IPS DF 4.7 (cell line): Measurements from ENCODE around the gene RIF1.
"Not testable (repeated sequence)": the region's sequence is repeated elsewhere in the genome, so short reads cannot be mapped to it uniquely, and the experiment has no call there.

ENCODE experiments used
- DNase-seq: peaks from one replicate; pipeline ENCODE4 v3.0.0-alpha.2; 2013; ENCODE audit warnings: low spot score; ENCODE audit errors: extremely low read depth

The RIF1 gene

DNA sequence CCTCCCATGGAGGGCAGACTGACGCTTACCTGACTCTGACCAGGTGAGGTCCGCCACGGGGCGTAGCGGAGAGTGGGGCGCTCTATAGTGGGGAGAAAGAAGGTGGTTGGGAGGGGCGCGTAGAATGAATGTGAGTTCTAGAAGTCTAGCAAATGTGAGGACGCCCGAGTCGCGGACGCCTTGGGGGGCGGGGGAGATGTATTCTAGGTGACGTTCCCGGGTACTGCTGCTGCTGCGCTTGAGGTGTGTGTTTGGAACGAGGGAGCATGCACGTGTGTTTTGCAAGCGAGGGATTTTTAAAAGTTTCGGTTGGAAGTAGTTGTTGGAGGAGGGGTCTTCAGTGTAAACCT lies 758 bp downstream of the RIF1 start:
- no peak for DNase-seq

DNA sequence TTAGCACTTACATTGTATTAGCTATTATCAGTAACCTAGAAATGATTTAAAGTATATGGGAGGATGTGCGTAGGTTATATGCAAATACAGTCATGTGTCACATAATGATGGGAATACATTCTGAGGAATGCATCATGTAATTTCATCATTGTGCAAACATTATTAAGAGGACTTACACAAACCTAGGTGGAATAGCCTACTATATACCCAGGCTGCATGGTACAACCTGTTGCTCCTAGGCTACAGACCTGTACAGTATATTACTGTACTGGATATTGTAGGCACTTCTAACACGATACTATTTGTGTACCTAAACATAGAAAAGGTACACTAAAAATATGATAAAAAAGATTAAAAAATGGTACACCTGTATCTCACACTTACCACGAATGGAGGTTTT lies 7.9 kb downstream of the RIF1 start:
- DNase-seq = no peak

DNA sequence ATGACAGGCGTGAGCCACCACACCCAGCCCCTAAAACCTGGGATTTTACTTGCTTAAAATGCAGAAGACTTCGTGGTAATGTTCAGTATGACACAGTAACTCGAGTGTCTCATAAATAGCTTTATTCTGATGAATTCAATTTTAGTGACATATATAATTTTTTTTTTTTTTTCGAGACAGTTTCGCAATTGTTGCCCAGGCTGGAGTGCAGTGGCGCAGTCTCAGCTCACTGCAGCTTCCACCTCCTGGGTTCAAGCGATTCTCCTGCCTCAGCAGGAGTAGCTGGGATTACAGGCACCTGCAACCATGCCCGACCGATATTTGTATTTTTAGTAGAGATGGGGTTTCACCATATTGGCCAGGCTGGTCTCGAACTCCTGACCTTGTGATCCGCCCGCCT lies 12.0 kb downstream of the RIF1 start:
- DNase-seq = not testable (repeated sequence)

DNA sequence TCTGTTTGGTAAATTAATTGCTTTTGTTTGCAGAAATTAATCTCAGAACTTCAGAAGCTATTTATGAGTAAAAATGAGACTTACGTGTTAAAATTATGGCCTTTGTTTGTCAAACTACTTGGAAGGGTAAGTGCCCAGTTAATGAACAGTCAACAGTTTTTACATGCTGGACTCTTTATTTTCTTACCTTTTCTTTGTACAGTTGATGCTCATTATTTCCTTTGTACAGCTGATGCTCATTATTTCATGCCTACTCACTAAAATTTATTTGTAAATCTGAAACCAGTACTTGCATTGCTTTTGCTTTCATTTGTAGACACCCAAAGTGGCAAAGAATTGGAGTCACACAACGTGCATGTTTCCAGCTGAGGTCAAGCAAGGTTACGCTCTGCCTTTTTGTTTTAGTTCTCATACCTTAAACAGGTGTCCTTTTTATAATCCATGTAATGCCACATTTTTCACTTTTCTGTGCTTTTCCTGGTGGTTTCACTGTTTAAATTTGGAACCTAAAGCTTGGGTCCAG lies 13.3 kb downstream of the RIF1 start:
- DNase-seq = no peak

DNA sequence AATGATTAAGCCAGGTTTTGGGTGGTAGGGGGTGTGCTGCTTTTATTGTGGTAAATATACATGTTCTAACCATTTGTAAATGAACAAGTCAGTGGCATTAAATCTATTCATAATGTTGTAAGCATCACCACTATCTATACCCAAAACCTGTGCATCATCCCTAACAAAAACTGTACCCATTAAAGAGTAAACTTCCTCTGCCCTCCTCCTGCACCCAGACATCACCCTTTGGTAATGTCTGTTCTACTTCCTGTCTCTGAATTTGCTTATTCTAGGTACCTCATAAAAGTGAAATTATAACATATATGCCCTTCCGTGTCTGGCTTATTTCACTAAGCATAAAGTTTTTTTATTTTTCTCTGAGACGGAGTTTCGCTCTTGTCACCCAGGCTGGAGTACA lies 14.1 kb downstream of the RIF1 start:
- DNase-seq = no peak

DNA sequence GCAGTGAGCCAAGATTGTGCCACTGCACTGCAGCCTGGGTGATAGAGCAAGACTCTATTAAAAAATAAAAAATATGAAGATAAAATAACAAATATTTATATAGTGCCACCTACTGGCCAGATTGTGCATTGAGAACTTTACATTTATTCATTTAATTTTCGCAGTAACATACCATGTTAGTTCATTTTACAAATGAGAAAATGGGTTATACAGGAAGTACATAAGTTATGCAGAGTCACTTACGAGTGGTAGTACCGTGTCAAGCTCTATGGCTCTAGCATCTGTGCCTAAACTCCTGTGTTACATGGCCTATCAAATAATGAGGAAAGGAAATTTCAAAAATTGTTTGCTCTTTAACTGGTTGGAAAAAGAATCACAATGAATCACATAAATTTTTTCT lies 27.9 kb downstream of the RIF1 start:
- DNase-seq = no peak

DNA sequence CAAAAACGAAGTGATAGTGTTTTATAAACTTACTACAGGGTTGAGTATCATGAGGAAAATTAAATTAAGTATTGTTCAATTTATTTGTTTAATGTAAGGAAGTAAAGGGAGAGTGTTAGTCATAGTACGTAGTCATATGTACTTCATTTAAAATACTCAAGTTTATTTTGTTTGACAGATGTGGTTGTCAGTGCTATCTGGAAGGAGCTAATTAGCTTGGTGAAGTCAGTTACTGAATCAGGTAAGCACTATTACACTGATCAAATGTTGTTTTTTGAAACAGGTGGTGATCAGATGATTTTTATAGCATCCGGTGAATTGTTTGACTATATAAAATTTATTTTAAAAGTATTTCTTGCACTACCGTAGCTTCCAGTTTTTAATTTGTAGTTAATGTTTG lies 28.8 kb downstream of the RIF1 start:
- no peak for DNase-seq

DNA sequence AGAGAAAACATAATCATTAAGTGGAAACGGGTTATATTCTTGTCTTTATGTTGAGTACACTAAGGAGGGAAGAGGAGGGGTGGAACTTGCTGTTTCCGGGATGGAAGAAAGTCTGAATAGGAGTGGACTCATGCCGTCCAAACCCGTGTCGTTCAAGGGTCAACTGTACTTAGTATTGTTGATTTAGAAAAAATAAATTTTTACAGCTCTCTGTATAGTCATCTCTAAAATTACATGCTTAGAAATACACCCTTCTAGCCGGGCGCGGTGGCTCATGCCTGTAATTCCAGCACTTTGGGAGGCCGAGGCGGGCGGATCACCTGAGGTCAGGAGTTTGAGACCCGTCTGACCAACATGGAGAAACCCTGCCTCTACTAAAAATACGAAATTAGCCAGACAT lies 29.4 kb downstream of the RIF1 start:
- DNase-seq = no peak

DNA sequence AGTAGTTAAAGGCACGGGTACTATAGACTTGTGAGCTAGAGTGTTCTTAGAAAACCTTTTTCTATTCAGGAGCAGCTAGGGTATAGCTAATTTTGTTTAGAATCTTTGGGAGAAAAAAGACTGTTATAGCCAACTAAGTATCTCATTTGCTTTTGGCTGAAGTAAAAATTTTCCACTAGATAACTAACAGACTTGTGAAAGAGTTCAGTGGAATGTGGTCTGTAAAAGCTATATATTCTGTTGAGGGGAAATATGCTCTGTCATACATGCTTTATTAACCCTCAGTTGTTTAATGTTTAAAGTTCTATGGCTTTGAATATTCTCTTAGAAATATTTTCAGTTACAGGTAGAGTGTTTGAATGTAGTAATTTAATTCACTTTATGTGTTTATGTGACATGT lies 49.7 kb downstream of the RIF1 start:
- DNase-seq = no peak

DNA sequence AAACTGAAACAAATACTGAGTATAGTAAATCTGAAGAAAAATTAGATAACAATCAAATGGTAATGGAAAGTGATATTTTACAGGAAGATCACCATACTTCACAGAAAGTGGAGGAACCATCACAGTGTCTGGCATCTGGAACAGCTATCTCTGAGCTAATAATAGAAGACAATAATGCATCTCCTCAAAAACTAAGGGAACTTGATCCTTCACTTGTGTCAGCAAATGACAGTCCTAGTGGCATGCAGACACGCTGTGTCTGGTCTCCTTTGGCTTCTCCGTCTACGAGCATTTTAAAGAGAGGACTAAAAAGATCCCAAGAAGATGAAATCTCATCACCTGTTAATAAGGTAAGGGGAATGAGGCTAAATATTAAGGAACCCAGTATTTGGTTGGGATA lies 56.1 kb downstream of the RIF1 start:
- no peak for DNase-seq

DNA sequence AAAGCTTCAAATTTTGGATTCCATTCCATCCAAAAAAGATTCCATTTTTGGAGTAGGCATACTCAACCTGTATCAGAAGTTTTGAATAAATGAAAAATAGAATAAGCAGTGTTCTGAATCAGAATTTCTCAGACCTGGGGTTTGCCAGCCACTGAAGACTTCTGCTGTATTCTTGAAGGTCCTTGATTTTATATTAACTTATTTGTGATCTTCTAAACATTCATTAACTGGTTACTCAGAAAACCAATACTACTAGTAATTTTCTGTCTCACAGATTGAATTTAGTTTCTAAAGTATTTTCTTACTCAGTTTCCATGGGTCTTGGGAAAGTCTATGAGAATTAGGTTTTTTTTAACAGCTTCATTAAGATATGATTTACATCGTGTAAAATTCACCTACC lies 60.9 kb downstream of the RIF1 start:
- DNase-seq = no peak

DNA sequence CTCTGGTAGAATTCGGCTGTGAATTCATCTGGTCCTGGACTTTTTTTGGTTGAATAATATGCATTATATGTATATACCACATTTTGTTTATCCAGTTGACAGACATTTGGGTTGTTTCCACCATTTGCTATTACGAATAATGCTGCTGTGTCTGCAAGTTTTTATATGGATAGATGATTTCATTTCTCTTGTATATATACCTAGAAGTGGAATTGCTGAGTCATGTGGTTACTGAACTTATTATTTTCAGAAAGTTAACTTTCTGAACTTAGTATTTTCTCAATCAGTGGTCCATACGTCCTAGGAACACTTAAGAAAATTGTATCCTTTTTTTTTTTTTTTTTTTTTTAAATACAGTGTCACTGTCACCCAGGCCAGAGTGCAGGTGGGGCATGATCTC lies 63.3 kb downstream of the RIF1 start:
- DNase-seq = no peak

DNA sequence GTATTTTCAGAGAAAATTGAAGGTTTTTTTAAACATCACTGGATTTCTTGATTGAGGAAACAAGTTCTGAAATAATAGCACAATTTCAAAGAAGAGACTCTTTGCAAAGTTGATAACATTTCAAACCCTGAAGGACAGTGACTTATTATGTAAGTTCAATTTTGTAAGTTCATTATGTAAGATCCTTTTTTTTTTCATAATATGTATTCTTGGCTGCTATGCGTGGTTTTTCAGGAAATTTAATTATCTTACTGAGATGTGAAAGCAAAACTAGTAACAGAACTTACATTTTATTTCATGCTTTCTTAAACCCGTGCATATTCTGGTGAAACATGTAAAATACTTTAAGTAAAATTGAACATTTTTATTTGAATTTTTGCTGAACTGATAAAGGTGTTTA lies 65.4 kb downstream of the RIF1 start:
- no peak for DNase-seq

DNA sequence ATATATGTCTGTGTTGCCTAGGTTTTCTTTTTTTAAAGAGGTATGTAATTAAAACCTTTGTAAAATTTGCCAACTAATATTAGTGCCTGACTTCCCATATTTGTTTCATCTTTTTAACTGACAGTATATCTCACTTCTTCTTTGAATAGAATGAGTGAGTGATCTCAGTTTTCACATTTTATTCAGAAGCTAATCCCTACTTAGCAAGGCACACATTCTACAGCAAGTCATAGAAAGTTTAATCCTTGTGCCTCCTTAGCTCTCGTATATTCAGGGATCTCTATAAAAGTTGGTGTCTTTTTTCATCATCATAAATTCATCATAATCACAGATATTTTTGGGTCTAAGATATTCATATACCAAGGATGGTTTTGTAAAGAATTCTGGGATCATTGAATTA lies 66.6 kb downstream of the RIF1 start:
- no peak for DNase-seq

DNA sequence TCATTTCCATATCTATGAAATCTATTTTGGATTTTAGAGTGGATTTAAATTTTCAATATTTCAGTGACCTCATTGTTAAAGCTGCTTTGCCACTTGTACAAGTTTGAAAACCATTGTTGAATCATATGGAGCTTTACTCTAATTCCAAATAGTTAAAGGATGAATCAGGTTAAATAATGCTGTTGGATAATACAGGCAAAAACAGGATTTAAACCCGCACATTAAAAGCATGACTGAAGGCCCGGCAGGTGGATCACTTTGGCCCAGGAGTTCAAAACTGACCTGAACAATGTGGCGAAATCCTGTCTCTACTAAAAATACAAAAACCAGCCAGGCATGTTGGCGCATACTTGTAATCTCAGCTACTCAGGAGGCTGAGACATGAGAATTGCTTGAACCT lies 68.3 kb downstream of the RIF1 start:
- DNase-seq = no peak

DNA sequence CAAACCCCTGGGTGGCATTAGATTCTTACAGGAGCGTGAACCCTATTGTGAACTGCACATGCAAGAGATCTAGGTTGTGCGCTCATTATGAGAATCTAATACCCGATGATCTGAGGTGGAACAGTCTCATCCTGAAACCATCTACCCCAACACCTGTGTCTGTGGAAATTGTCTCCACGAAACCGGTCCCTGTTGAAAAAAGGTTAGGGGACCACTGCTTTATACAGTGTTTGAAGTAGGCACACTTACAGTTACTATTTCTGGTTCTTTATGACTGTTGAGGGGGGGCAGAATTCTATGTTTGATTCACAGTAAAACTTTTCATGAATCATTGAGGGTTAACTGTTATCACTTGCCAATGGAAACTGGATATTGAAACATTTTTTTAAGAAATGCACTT lies 72.0 kb downstream of the RIF1 start:
- no peak for DNase-seq

DNA sequence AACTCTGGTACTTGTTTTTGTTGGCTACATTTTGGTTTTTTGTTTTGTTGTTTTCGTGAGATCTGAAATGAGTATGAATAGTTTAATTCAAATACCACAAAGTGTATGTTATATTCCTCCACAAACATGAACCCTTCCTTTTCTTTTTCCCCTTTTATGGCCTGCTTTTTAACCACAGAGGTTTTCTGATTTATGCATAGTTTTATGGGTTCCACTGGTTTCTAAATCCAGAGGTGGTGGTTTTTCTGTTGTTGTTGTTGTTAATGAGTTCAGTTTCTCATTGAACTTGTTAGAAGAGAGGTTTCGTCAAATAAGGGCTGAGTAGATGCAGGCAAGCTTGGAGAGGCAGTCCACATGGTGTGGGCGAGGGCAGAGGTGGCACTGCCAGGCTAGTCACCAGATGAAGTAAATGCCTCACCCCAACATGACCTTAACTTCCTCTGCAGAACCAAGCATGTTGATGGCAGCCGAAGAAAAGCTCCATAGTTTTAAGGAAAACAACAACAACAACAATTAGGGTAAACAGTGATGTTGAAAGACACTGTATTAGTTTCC lies 72.5 kb downstream of the RIF1 start:
- DNase-seq = no peak

DNA sequence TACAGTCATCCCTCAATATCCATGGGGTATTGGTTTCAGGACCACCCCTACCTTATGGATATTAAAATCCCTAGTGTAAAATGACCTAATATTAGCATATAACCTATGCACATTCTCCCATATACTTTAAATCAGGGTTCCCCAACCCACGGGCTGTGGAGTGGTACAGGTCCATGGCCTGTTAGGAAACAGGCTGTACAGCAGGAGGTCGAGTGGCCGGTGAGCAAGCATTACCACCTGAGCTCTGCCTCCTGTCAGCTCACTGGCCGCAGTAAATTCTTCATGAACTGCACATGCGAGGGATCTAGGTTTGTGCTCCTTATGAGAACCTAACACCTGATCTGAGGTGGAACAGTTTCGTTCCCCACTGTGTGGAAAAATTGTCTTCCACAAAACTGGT lies 73.8 kb downstream of the RIF1 start:
- no peak for DNase-seq

DNA sequence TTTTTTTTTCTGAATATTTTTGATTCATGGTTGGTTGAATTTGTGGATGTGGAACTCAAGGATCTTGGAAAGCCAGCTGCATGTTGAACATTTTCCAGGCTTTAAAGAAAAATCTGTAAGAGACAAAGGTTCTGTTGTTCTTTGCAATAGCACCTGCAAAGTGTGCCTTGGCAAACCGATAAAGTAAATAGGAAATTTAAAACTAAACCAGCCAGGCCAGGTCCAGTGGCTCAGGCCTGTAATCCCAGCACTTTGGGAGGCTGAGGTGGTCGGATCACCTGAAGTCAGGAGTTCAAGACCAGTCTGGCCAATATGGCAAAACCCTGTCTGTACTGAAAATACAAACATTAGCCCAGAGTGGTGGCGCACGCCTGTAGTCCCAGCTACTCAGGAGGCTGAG lies 74.4 kb downstream of the RIF1 start:
- no peak for DNase-seq

DNA sequence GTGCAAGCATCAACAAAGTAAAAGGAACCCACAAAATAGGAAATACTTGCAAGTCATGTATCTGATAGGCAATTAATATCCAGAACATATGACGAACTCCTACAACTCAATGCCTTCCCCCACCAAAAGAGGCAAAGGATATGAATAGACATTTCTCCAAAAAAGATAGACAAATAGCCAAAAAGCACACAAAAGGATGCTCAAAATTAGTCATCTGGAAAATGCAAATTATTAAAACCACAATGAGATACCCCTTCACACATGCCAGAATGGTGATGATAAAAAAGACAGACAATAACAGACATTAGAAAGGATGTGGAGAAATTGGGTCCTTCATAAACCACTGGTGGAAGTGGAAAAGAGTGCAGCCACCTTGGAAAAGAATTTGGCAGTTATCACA lies 76.4 kb downstream of the RIF1 start:
- DNase-seq = no peak

DNA sequence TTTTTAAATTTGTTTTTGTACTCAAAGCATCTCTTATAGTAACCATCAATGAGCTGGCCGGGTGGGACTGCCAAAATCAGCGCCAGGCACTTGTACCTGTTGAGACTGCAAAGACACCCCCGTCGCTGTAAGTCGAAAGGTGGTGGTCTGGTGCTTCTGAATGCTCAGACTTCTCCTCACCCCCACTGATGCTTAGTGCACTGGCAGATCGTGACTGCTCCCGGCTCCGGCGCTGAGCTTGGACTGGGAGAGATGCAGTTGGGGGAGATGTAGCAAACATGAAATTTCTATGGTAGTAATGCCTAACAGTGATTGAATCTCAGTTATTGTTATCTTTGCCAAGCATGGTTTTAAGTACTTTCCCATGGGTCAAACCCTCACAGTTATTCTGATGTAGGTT lies 80.6 kb downstream of the RIF1 start:
- no peak for DNase-seq

DNA sequence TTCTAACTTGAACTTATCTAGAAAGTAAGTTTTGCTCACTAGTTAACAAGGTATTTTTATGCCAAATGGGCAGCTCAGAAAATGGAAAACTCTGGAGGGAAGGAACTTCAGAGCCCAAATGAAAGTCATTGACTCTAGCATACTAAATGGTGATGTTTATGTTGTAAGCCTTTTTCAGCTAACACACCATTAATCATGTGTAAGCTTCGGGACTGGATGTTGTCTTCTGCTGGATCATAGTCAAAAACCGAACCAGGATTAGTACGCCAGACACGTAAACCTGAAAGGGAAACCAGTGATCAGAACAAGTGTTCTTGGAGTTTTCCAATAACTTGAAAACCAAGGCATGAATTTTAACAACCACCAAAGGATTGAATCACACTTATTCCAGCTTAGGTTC lies 81.8 kb downstream of the RIF1 start:
- DNase-seq = no peak

DNA sequence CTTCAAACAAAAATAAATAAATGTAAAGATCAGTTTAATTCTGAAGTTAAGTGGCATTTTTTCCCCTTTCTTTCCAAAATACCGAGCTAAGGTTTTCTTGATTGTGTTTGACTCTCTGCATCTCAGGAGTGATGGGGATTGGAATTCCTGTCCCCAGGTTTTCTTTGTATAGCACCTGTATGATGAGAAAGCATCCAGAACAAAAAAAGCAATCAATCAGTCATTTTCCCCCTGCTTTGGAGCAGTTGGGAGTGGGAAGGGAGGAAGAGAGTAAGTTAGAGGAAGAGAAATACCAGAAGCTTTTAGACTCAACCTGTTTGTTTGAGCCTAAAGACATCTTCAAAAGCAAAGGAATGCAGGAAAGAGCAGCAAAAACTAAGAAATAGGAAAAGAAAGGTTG lies 88.5 kb downstream of the RIF1 start:
- DNase-seq = peak; percentile 14

DNA sequence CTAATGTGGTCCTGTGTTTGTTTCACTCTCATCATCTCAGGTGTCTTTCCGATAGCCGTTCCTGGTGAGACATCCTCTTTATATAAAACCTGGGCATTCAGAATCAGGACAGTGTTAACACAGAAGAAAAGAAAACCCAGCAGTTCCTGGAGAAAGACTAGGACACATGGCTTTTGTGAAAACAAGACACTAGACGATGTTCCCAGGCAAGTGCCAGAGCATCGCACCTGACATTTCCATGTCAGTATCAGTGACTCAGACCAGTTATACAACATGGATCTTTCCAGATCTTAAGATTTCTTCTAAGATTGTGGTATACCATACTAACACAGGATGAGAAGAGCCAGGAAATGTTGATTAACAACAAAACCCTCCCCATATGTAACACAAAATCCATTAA lies 96.5 kb downstream of the RIF1 start:
- DNase-seq = no peak
